GM18505 (cell line): ENCODE results near the gene SYS1.

Experiments
- ATAC-seq: cut with Tn5 transposase; IDR thresholded peaks from one replicate; pipeline ENCODE4 v1.9.1; 2021; ENCODE audit not compliant: unreplicated experiment
- POLR2A ChIP-seq: IDR thresholded peaks from 4 replicates; pipeline ENCODE4 v1.6.1; 2011; ENCODE audit warnings: borderline replicate concordance; ENCODE audit not compliant: insufficient read depth, insufficient read length; ENCODE audit errors: extremely low read depth

Gene SYS1

GRCh38 chr20:45416917-45417316, 54.0 kb downstream of the SYS1 start:
- TF ChIP-seq POLR2A: no peak
- ATAC-seq: no peak
